Measurements from ENCODE around the gene CFAP46.

DNA sequence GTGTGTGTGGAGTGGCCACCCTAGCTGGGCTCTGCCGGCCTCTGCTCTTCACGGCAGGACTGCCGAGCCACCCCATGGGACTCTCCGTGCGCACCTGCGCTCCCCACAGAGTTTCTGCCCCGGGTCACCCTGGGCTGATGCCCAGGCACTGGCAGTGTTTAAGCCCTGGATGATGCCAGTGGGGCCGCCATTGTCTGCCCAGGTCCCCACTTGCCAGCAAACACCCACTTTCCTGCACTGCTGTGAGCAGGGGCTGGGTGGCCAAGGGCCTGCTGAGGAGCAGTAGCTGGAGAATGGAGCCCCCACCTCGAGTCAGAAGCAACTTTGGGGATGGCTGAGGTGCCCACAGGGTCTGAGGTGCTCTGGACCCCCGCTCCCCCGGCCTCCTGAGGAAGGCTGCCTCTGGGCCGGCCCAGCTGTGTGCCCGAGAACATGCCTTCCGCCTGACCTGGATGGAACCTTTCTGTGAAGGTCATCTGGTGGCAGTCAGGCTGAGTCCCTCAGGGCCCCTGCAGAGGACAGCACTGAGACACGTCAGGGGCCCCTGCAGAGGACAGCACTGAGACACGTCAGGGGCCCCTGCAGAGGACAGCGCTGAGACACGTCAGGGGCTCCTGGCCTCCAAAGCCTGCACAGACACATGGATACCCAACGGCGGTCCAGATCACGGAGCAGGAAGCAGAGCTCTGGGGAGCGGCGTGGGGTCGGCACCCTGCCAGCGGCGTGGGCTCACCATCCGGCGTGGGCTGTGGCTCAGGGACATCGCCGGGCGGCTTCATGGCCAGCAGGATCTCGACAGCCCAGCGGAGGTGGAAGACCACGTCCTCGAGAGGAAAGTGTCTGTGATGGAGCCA lies 62.0 kb downstream of the CFAP46 start:
- TF ChIP-seq IRF2 (CRISPR knock-in tag; IDR thresholded peaks at IDR 0.05; ENCODE audit: borderline replicate concordance, low read depth) (no peak), MAX (CRISPR knock-in tag; IDR thresholded peaks at IDR 0.05) (no peak), E2F1 (CRISPR knock-in tag; IDR thresholded peaks at IDR 0.05) (no peak), JUN (CRISPR knock-in tag; IDR thresholded peaks at IDR 0.05) (no peak), ZNF416 (CRISPR knock-in tag; IDR thresholded peaks at IDR 0.05) (no peak), USF2 (CRISPR knock-in tag; IDR thresholded peaks at IDR 0.05) (no peak), NFATC4 (CRISPR knock-in tag; IDR thresholded peaks at IDR 0.05) (no peak), SMAD4 (CRISPR knock-in tag; IDR thresholded peaks at IDR 0.05) (no peak), CREM (CRISPR knock-in tag; IDR thresholded peaks at IDR 0.05) (no peak), GABPB1 (CRISPR knock-in tag; IDR thresholded peaks at IDR 0.05) (no peak)
- TF ChIP-seq, protein P1, sequence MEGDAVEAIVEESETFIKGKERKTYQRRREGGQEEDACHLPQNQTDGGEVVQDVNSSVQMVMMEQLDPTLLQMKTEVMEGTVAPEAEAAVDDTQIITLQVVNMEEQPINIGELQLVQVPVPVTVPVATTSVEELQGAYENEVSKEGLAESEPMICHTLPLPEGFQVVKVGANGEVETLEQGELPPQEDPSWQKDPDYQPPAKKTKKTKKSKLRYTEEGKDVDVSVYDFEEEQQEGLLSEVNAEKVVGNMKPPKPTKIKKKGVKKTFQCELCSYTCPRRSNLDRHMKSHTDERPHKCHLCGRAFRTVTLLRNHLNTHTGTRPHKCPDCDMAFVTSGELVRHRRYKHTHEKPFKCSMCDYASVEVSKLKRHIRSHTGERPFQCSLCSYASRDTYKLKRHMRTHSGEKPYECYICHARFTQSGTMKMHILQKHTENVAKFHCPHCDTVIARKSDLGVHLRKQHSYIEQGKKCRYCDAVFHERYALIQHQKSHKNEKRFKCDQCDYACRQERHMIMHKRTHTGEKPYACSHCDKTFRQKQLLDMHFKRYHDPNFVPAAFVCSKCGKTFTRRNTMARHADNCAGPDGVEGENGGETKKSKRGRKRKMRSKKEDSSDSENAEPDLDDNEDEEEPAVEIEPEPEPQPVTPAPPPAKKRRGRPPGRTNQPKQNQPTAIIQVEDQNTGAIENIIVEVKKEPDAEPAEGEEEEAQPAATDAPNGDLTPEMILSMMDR (IDR thresholded peaks at IDR 0.05), result no peak
- TF ChIP-seq, protein P2, sequence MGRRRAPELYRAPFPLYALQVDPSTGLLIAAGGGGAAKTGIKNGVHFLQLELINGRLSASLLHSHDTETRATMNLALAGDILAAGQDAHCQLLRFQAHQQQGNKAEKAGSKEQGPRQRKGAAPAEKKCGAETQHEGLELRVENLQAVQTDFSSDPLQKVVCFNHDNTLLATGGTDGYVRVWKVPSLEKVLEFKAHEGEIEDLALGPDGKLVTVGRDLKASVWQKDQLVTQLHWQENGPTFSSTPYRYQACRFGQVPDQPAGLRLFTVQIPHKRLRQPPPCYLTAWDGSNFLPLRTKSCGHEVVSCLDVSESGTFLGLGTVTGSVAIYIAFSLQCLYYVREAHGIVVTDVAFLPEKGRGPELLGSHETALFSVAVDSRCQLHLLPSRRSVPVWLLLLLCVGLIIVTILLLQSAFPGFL (CRISPR knock-in tag; IDR thresholded peaks at IDR 0.05; ENCODE audit: borderline replicate concordance), result no peak
- TF ChIP-seq, protein P3, sequence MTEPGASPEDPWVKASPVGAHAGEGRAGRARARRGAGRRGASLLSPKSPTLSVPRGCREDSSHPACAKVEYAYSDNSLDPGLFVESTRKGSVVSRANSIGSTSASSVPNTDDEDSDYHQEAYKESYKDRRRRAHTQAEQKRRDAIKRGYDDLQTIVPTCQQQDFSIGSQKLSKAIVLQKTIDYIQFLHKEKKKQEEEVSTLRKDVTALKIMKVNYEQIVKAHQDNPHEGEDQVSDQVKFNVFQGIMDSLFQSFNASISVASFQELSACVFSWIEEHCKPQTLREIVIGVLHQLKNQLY (CRISPR knock-in tag; IDR thresholded peaks at IDR 0.05), result no peak
